Measurements from ENCODE around the gene TBC1D28.
A peak's percentile ranks its signal among the peaks of the same experiment; 100 is the strongest.
"Not testable (repeated sequence)": the region's sequence is repeated elsewhere in the genome, so short reads cannot be mapped to it uniquely, and the experiment has no call there.

The TBC1D28 gene

DNA sequence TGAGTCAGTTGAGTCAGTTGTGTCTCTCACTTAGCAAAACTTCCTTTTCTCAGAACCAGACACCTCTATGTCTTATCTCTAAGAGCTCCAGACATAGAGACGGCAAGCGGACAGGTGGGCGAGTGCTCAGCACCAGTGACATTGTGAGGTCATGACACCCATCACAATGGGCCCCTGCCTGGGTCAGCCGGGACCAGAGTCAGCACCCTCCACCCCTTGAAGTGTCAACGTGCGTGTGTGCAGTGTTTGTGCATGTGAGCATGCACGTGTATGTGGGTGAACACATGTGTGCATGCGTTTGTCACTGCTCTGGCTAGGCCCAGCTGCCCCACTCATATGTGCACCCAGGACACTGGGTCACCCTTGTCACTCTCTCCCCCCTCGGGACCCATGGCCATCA is at the start of gene TBC1D28:
Gene TBC1D28, minus strand, starts transcription at position 101 of the 400 bp plus-strand sequence. CDS start 3,039 bp downstream, outside the sequence.
- not testable (repeated sequence) for H3K27ac Mint-ChIP-seq, H3K4me3 Mint-ChIP-seq, H3K9me3 Mint-ChIP-seq, ATAC-seq, H3K27me3 Mint-ChIP-seq, H3K4me1 Mint-ChIP-seq, H3K36me3 Mint-ChIP-seq

DNA sequence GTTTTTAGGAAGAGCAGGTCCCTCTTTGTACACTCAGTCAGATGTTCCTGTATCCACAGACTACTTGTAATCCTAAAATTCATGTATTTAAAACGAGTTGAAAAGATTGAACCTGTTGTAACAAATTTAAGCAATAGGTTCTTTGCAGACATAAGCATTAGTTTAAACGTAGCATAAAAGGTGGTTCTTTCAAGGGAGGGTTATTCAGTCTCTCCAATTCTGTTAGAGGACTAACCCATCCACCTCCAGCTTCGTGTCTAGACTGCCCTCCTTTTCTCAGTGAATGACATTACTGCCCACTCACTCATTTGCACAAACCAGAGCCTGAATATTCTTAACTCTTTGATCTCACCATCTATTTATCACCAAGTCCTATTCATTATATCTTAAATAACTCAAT is 38.5 kb upstream of the TBC1D28 start:
- Mint-ChIP-seq H3K27ac (peak overlapping the region; percentile 64), H3K4me3 (peak overlapping the region; percentile 79)
- not testable (repeated sequence) for H3K4me1 Mint-ChIP-seq, H3K27me3 Mint-ChIP-seq, H3K9me3 Mint-ChIP-seq, ATAC-seq, H3K36me3 Mint-ChIP-seq

DNA sequence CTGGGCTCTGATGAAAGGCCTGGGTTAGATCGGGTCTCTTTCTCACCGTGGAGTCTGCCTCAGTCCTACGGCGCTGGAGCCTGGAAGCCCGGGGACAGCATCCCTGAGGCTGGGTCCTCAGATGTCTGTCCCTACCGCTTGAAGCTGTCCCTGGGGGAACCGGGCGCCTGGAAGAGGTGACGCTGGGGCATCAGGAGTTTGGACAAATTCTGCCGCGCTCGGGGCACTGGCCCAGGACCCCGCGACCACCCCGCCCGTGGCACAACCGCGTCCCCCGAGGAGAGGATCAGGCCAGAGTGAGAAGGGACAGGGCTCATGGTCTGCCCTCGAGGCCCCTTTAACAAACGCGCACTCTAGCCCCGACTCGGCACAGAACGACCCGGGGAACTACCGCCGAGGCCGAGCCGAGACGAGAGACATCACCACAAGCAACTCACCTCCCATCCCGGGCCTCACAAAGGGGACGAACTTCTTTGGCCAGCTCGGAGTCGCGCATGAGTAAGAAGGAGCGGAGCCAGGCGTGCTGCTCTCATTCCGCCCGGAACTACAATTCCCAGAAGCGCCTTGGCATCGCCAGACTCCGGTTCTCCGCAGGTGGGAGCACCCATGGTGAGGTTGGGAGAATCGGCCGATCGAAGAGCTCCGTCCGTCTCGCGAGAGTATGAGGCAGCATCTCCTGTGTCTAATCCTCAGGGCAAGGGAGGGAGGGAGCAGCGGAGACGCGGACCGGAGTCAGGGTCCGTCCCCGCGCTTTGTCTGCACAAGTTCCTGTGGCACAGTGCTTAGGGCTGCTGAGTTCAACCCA is 37.8 kb upstream of the TBC1D28 start, which contains the start of gene FOXO3B:
Gene FOXO3B, minus strand, starts transcription at position 548 of the 805 bp plus-strand sequence. CDS start 663 bp downstream, outside the sequence.
- peak; percentile 98 for ATAC-seq
- not testable (repeated sequence) for H3K9me3 Mint-ChIP-seq, H3K27me3 Mint-ChIP-seq, H3K36me3 Mint-ChIP-seq, H3K4me1 Mint-ChIP-seq
- peak within 1 kb of the TSS; percentile 79 for H3K4me3 Mint-ChIP-seq
- peak within 1 kb of the TSS; percentile 64 for H3K27ac Mint-ChIP-seq

DNA sequence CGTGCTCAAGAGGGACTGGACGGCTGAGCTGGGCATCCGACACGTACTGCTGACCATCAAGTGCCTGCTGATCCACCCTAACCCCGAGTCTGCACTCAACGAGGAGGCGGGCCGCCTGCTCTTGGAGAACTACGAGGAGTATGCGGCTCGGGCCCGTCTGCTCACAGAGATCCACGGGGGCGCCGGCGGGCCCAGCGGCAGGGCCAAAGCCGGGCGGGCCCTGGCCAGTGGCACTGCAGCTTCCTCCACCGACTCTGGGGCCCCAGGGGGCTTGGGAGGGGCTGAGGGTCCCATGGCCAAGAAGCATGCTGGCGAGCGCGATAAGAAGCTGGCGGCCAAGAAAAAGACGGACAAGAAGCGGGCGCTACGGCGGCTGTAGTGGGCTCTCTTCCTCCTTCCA is 33.2 kb upstream of the TBC1D28 start:
- peaks cover 29% of the 10 kb centered on the region for H3K36me3 Mint-ChIP-seq
- not testable (repeated sequence) for H3K4me1 Mint-ChIP-seq, ATAC-seq, H3K9me3 Mint-ChIP-seq, H3K4me3 Mint-ChIP-seq, H3K27ac Mint-ChIP-seq, H3K27me3 Mint-ChIP-seq

DNA sequence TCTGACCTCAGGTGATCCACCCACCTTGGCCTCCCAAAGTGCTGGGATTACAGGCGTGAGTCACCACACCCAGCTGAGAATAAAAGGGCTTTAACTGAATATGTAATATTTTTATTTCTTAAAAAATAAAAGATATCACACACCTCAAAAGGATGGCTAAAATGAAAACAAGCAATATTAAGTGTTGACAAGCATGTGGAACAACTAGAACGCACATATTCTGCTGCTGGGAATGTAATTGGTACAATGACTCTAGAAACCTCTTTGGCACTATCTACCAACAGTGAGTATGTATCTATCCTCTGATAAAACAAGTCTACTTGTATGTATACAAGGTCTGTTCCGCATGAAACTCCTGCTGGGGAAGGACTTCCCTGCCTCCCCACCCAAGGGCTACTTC is 32.7 kb upstream of the TBC1D28 start:
- not testable (repeated sequence) for ATAC-seq

DNA sequence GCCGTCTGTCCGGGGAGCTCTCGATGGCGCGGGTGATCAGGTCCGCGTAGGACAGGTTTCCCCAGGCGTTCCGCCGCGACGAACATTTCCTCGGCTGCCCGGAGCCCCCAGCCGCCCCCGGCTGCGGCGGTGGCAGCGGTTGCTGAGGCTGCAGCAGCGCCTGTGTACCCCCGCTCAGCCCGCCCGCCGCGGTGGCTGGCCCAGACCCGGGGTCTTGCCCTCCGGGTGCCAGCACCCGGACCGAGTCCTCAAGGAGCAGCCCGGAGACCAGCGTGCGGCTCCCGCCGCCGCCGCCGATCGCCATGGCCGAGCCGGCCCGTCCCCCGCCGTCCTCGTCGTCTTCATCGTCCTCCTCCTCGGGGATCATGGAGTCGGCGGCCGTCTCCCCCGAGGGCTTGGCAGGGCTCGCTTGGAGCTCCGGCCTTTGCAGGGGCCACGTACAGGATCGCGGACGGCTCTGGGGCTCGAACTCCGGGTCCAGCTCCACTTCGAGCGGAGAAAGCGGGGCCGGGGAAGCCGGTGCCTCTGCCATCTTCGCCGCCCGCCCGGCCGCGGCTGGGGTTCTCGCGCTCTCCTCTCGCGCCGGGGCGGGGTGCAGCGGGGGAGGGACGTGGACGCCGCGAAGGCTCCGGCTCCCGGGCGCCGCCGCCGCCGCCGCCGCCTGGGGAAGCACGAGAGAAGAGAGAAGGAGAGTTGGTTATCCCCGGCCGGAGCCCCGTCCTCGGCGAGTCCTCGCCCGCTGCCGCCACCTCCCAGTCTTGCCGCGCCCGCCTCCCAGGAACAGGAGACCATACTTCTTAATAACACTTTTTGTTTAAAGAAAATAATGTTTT is 28.4 kb upstream of the TBC1D28 start:
- H3K27ac Mint-ChIP-seq, H3K9me3 Mint-ChIP-seq, H3K4me3 Mint-ChIP-seq, H3K27me3 Mint-ChIP-seq, H3K4me1 Mint-ChIP-seq: not testable (repeated sequence)
- peak; percentile 36 for ATAC-seq
- H3K36me3 Mint-ChIP-seq = peaks cover 60% of the 10 kb centered on the region

More for the DNA sequence above, 32.7 kb upstream of the TBC1D28 start:
- H3K27me3 Mint-ChIP-seq, H3K4me1 Mint-ChIP-seq, H3K27ac Mint-ChIP-seq, H3K4me3 Mint-ChIP-seq, H3K9me3 Mint-ChIP-seq: not testable (repeated sequence)
- peaks cover 29% of the 10 kb centered on the region for H3K36me3 Mint-ChIP-seq

DNA sequence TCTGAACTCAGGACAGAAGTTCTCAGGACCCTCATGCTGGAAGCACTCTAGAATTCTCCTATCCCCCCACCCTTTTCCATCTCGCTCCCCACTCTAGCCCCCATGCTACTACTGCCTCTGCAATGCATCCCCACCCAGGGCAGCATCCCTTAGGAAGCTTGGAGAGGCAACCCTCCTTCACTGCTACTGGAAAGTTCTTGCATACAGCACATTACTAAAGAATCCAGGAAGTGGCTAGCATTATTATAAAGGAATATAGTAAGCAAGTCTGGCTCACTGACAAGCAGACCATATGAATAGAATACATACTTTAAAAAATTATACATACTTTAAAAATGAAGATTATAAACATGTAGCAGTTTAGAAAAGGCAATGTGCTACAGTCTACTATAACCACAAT is 24.4 kb upstream of the TBC1D28 start:
- not testable (repeated sequence) for H3K9me3 Mint-ChIP-seq, H3K4me1 Mint-ChIP-seq, H3K27ac Mint-ChIP-seq, H3K4me3 Mint-ChIP-seq, H3K27me3 Mint-ChIP-seq, ATAC-seq
- peaks cover 41% of the 10 kb centered on the region for H3K36me3 Mint-ChIP-seq

DNA sequence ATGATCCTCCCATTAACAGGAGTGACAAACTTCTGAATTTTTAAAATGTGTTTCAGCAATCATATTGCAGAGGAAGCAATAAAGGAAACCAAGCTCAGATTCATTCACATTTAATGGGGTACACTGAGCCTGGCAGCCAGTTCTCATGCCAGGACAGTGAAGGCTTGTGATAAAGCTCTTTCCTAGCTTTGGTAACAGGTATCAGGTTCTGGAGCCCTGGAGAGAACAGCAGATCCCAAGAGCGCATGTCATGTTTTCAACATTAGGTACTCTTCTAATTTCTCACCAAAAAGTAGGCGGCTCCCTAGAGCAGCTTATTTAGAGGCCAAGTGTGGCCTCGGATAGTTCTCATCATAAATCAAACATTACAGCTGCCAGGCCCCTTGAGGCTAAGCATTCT is 23.3 kb upstream of the TBC1D28 start:
- Mint-ChIP-seq H3K9me3 (peaks cover 14% of the 10 kb centered on the region), H3K36me3 (peaks cover 37% of the 10 kb centered on the region)
- H3K27ac Mint-ChIP-seq = not testable (repeated sequence)

DNA sequence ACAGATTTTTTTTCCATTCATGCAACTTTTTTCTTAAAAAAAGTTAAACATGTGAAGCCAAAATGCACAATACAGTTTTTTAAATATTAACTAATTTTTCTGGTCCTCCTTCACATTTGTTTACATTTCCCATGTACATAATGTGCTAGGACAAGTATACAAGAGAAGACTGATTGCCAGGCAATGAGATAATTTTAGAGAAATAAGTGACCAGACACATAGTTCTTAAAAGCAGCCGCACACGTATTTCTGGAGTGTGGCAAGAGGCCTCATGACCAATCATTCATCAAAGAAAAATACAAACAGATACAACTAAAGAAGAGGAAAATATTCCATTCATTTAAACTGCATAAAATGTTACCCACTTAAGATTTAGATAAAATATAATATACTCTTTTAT is 22.1 kb upstream of the TBC1D28 start:
- Mint-ChIP-seq H3K36me3 (peaks cover 31% of the 10 kb centered on the region), H3K9me3 (peaks cover 17% of the 10 kb centered on the region)
- not testable (repeated sequence) for H3K4me1 Mint-ChIP-seq, H3K27me3 Mint-ChIP-seq, H3K27ac Mint-ChIP-seq, ATAC-seq, H3K4me3 Mint-ChIP-seq

More for the DNA sequence above, 23.3 kb upstream of the TBC1D28 start:
- H3K27me3 Mint-ChIP-seq, H3K4me1 Mint-ChIP-seq, ATAC-seq, H3K4me3 Mint-ChIP-seq: not testable (repeated sequence)

DNA sequence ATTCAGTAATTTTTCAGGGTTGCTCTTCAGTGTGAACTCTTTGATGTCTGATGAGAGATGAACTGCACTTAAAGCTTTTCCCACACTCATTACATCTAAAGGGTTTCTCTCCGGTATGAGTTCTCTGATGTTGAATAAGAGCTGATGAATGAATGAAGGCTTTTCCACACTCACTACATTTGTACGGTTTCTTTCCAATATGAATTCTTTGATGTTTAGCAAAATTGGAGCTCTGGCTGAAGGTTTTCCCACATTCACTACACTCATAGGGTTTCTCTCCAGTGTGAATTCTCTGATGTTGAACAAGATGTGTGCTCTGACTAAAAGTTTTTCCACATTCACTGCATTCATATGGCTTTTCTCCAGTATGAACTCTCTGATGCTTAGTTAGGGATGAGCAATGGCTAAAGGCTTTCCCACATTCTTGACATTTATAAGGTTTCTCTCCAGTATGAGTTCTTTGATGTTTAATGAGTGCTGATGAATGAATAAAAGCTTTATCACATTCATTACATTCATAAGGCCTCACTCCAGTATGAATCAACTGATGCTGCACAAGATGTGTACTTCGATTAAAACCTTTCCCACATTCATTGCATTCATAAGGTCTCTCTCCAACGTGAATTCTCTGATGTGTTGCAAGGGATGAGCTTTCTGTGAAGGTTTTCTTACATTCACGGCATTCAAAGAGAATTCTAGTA is 17.9 kb upstream of the TBC1D28 start:
- H3K4me3 Mint-ChIP-seq, H3K36me3 Mint-ChIP-seq, H3K27ac Mint-ChIP-seq, ATAC-seq, H3K4me1 Mint-ChIP-seq, H3K27me3 Mint-ChIP-seq: not testable (repeated sequence)
- peaks cover 10% of the 10 kb centered on the region for H3K9me3 Mint-ChIP-seq

DNA sequence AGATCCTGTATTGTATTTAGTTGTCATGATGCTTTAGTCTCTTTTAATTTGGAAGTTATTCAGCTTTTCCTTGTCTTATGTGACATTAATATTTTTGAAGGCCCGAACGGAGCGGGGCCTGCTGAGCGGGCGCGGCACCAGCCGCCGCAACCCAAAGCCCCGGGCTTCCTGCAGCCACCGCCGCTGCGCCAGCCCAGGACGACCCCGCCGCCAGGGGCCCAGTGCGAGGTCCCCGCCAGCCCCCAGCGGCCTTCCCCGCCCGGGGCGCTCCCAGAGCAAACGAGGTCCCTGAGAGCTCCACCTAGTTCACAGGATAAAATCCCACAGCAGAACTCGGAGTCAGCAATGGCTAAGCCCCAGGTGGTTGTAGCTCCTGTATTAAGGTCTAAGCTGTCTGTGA is 5.9 kb upstream of the TBC1D28 start:
- not testable (repeated sequence) for H3K9me3 Mint-ChIP-seq, H3K36me3 Mint-ChIP-seq, H3K27ac Mint-ChIP-seq, H3K4me1 Mint-ChIP-seq, H3K4me3 Mint-ChIP-seq, H3K27me3 Mint-ChIP-seq
- peak; percentile 43 for ATAC-seq

DNA sequence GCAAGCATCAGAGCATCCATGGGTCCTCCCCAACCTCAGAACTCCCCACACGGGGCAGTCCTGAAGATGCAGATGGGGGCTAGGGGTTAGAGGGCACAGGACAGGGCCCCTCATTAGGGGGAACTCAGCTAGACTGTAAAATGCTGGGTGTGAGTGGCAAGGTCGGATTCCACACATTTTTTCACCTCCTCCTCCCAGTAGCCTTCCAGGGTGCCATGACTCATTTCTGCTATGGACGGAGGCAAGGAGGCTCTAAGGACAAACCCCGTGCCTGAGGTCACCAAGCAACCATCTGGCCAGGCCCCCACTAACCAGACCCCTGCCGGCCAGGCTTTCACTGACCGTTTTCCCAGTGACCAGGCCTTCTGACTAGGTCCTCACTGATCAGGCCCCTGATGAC is 1.1 kb downstream of the TBC1D28 start:
- H3K27me3 Mint-ChIP-seq = not testable (repeated sequence)

DNA sequence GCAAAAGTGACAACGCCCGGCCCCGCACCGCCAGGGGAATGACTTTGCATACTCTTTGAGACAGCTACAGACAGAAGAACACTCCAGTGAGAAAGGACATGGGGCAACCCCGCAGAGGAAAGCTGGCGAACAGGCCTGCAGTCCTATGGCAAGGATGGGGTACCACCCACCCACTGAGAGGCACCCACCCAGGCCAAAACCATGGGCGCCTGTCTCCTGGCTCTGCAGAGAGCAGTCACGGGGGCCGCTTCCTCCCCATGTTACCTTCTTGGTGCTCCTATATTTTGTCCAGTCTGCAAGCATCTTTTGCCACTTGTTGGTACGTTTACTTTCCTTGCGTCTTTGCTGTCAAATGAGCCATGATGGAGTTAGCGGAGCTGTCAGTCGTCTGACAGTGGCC is 5.8 kb downstream of the TBC1D28 start:
- H3K27ac Mint-ChIP-seq, H3K9me3 Mint-ChIP-seq, H3K36me3 Mint-ChIP-seq, ATAC-seq, H3K4me1 Mint-ChIP-seq, H3K27me3 Mint-ChIP-seq, H3K4me3 Mint-ChIP-seq: not testable (repeated sequence)

More for the DNA sequence above, 1.1 kb downstream of the TBC1D28 start:
- ATAC-seq, H3K36me3 Mint-ChIP-seq, H3K4me1 Mint-ChIP-seq, H3K9me3 Mint-ChIP-seq, H3K27ac Mint-ChIP-seq, H3K4me3 Mint-ChIP-seq: not testable (repeated sequence)

DNA sequence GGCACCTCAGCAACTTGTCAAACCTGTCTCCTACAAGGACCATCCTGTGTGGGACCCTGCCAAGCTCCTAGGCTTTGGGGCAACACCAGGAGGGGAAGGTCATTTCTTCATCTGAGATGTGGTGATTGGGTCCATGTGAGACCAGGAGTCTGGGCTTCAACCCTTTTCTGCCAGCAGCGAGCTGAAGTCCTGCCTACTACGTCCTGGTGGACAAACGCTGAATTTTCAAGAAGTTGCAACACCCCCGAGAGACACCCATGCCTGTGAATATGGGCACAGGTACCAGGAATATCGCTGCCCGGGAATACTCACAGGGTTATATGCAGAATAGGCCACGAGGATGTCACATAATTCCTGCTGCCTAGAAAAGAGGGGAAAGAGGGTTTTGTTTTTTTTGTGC is 8.0 kb downstream of the TBC1D28 start:
- not testable (repeated sequence) for H3K4me3 Mint-ChIP-seq, ATAC-seq, H3K27me3 Mint-ChIP-seq, H3K4me1 Mint-ChIP-seq, H3K27ac Mint-ChIP-seq, H3K36me3 Mint-ChIP-seq, H3K9me3 Mint-ChIP-seq

DNA sequence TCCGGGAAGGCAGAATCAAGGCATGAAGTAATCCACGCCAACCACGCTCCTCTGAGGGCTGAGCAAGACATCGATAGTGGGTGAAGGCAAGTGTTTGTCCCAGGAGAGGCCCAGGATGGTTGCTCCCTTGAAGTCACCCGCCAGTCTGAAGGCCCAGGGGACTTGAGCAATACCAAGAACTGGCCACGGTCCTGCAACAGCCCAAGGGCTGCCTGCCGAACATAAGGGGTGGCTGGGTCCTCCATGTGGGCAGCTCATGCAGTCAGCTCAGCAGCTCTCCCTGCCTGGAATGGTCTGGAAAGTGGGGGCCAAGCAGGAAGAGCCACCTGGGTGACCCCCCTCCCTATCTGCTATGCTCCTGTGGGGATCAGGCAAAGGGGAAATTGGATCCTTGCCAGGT is 8.4 kb downstream of the TBC1D28 start:
- H3K4me1 Mint-ChIP-seq, H3K36me3 Mint-ChIP-seq, ATAC-seq, H3K27ac Mint-ChIP-seq, H3K27me3 Mint-ChIP-seq, H3K4me3 Mint-ChIP-seq, H3K9me3 Mint-ChIP-seq: not testable (repeated sequence)
